ENCODE data around the gene USH1C. TPM values are rescaled to one million over a fixed set of nuclear protein-coding genes. Genes with fewer than 3 reads are reported as not detected.

USH1C gene
- total RNA-seq, 4 donors from 2014 or later = 0.29 to 3.2 TPM; not detected in 2

DNA sequence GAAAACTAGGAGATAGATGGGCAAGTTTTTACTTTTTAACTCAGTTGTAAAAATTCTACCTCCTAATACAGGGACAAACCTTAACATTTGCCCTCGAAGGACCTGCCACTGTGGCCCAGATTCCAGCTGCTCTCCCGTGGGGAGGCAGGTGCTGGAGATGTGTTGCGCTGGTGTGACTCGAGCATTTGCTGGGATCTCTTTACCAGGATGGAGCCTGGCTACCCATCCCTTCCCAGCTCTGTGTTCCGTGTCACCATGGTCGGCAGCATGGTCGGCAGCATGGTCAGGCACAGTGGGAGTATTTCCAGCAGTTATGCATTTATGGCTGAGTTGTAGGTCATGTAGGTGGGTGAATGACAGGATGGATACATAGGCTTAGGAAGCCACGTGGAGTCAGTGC lies 44.0 kb upstream of the USH1C start:
- no peak overlapping the region for H3K4me3 ChIP-seq (ENCODE audit: low read depth, poor library complexity, severe bottlenecking)
- intact Hi-C loops (cut with DNase I; ENCODE audit: low total_unique reads) = no loop called here
- peak in 1 of 2 donors; percentile 40 for DNase-seq (ENCODE audit: low spot score in 2 of 2)
- 78 to 81% methylated on average over 8 of the region's 8 CpGs for WGBS, 2 donors
- TF ChIP-seq CTCF (IDR thresholded peaks at IDR 0.05) (no peak), POLR2A (IDR thresholded peaks at IDR 0.05) (no peak)

DNA sequence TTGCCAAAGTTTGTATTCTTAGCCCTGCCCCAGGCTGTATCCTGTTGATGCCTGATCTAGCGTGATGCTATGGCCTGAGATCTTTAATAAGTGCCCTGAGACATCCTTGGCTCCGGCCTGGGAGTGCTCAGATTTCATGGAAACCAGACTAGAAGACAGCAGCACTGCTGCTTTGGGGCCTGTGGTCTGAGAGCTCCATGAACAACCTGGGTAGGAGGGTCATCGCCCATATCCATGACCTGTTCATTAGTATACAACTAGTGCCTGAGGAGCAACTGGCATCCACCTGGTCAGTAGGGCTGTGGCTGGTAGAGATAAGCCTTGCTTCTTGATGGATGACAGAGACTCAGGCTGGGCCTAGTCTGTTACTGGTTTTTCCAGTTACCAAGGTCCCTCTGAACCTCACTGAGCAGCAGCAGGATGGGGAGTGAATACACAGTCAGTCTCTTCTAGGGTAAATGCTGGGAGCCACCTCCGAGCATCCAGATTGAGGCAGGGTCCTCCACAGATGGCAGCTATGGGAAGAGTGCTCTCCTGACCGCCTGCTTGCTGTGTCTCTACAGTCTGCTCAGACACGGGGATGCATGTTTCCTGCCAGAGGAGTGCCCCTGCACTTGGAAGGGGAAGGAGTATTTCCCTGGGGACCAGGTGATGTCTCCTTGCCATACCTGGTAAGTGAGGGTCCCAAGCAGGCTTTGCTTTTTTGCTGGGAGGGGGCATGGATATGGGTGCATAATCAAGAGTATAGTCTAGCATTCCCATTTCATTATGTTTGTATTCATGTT lies 41.9 kb upstream of the USH1C start:
- 76 to 81% methylated on average over 6 of the region's 6 CpGs for WGBS, 2 donors
- intact Hi-C loops (cut with DNase I; ENCODE audit: low total_unique reads) = no loop called here
- DNase-seq (ENCODE audit: low spot score in 2 of 2) = peak in 1 of 2 donors; percentile 60

GRCh38 chr11:17581732-17582053 lies 37.5 kb upstream of the USH1C start:
- DNase-seq (ENCODE audit: low spot score in 2 of 2) = peak in 1 of 2 donors; percentile 28

More for the DNA sequence above, 41.9 kb upstream of the USH1C start:
- no peak for TF ChIP-seq CTCF (IDR thresholded peaks at IDR 0.05)
- no peak for TF ChIP-seq POLR2A (IDR thresholded peaks at IDR 0.05)
- no peak overlapping the region for H3K4me3 ChIP-seq (ENCODE audit: low read depth, poor library complexity, severe bottlenecking)

GRCh38 chr11:17581036-17581731 lies 37.0 kb upstream of the USH1C start:
- DNase-seq (ENCODE audit: low spot score in 2 of 2) = peak in 1 of 2 donors; percentile 21
- intact Hi-C loops (cut with DNase I; ENCODE audit: low total_unique reads) = no loop called here
- no peak overlapping the region for H3K4me3 ChIP-seq (ENCODE audit: low read depth, poor library complexity, severe bottlenecking)
- TF ChIP-seq CTCF (IDR thresholded peaks at IDR 0.05) = no peak
- WGBS, 2 donors = 65 to 66% methylated on average over 6 of the region's 6 CpGs

More at GRCh38 chr11:17581732-17582053, 37.5 kb upstream of the USH1C start:
- TF ChIP-seq POLR2A (IDR thresholded peaks at IDR 0.05) (no peak), CTCF (IDR thresholded peaks at IDR 0.05) (no peak)
- intact Hi-C loops (cut with DNase I; ENCODE audit: low total_unique reads) = no loop called here
- no peak overlapping the region for H3K4me3 ChIP-seq (ENCODE audit: low read depth, poor library complexity, severe bottlenecking)
- WGBS, 2 donors = 91 to 94% methylated on average over 4 of the region's 4 CpGs

DNA sequence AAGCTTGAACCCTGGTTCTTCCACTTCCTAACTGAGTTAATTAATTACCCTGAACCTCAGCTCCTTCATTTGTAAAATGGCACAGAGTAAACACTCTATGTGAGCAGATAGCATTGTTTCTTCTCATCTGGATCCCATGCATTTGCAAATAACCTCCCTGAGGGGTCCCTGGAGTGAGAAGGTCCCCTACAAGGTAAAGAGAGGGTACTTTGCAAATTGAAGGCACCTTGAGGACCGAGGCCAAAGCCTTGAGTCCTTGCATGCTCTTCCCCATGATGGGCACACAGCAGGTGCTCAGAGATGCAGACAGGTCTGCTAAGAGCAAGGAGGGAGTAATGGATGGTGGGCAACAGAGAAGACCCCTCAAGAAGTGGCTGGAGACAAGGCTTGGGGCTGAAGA lies 36.1 kb upstream of the USH1C start:
- TF ChIP-seq CTCF (IDR thresholded peaks at IDR 0.05) = no peak
- TF ChIP-seq POLR2A (IDR thresholded peaks at IDR 0.05) = no peak
- DNase-seq (ENCODE audit: low spot score in 2 of 2) = peak in 1 of 2 donors; percentile 34
- H3K4me3 ChIP-seq (ENCODE audit: low read depth, poor library complexity, severe bottlenecking) = no peak overlapping the region
- WGBS, 2 donors = 43 to 67% methylated on average over 1 of the region's 1 CpG
- intact Hi-C loops (cut with DNase I; ENCODE audit: low total_unique reads) = no loop called here
